GM19023 (cell line): Measurements from ENCODE around the gene SLC25A29.
"Not testable (repeated sequence)": the region's sequence is repeated elsewhere in the genome, so short reads cannot be mapped to it uniquely, and the experiment has no call there.

Source experiments
- ATAC-seq: cut with Tn5 transposase; IDR thresholded peaks from one replicate; pipeline ENCODE4 v1.9.1; 2021; ENCODE audit warnings: mild to moderate bottlenecking, moderate library complexity; ENCODE audit not compliant: unreplicated experiment

The SLC25A29 gene

GRCh38 chr14:100312877-100313400 is 6.7 kb upstream of the SLC25A29 start:
- no peak for ATAC-seq

GRCh38 chr14:100312110-100312876 is 6.0 kb upstream of the SLC25A29 start:
- ATAC-seq = not testable (repeated sequence)

- no peak for ATAC-seq
Measured at GRCh38 chr14:100309028-100309737, 2.9 kb upstream of the SLC25A29 start.

- ATAC-seq = not testable (repeated sequence)
Measured at GRCh38 chr14:100308427-100308792, 2.2 kb upstream of the SLC25A29 start.

- no peak for ATAC-seq
Measured at GRCh38 chr14:100307766-100308426, 1.7 kb upstream of the SLC25A29 start.

- peak; percentile 16 for ATAC-seq
Measured at GRCh38 chr14:100306998-100307765, 938 bp upstream of the SLC25A29 start.

GRCh38 chr14:100305324-100306100 is 732 bp downstream of the SLC25A29 start:
- ATAC-seq = peak; percentile 1

GRCh38 chr14:100304825-100305323 is 1.4 kb downstream of the SLC25A29 start:
- ATAC-seq = no peak

GRCh38 chr14:100303925-100304324 is 2.3 kb downstream of the SLC25A29 start:
- ATAC-seq = no peak

- no peak for ATAC-seq
Measured at GRCh38 chr14:100303179-100303578, 3.1 kb downstream of the SLC25A29 start.

GRCh38 chr14:100302616-100303015 is 3.6 kb downstream of the SLC25A29 start:
- no peak for ATAC-seq

- no peak for ATAC-seq
Measured at GRCh38 chr14:100299238-100299560, 7.0 kb downstream of the SLC25A29 start.

GRCh38 chr14:100298551-100299237 is 7.5 kb downstream of the SLC25A29 start:
- ATAC-seq = no peak

GRCh38 chr14:100297320-100298300 is 8.6 kb downstream of the SLC25A29 start:
- ATAC-seq = peak; percentile 84

GRCh38 chr14:100296729-100297128 is 9.5 kb downstream of the SLC25A29 start:
- not testable (repeated sequence) for ATAC-seq

GRCh38 chr14:100296106-100296651 is 10.1 kb downstream of the SLC25A29 start:
- ATAC-seq = no peak

- no peak for ATAC-seq
Measured at GRCh38 chr14:100295376-100296105, 10.7 kb downstream of the SLC25A29 start.
